GM21619 (cell line): Measurements from ENCODE around the gene CCL28.

ENCODE experiments used
- ATAC-seq: cut with Tn5 transposase; IDR thresholded peaks from one replicate; pipeline ENCODE4 v1.9.1; 2021; ENCODE audit not compliant: unreplicated experiment

CCL28 gene

GRCh38 chr5:43358726-43359125 is 53.5 kb downstream of the CCL28 start:
- no peak for ATAC-seq

GRCh38 chr5:43358301-43358700 is 53.9 kb downstream of the CCL28 start:
- ATAC-seq = no peak

DNA sequence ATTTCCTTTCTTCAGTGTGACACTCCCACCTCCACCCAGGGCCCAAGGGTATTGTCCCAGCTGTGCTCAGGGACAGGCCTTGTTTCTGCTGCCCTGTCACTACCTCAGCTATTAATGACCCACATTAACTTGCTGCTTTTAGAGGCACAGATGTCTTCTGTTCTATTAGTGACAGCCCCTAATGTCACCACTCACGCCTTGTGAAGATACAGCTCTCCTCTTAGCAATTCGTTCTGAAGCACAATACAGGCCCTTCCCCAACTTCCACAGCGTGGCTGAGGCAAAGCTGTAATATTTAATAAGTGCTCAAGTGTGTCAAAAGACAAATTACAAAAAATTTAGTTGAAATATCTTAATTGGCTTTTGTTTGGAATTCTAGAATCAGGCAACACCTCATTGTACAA is 54.3 kb downstream of the CCL28 start:
- no peak for ATAC-seq

GRCh38 chr5:43357067-43357466 is 55.1 kb downstream of the CCL28 start:
- no peak for ATAC-seq

- no peak for ATAC-seq
Observed at GRCh38 chr5:43354774-43355173, 57.4 kb downstream of the CCL28 start.

- no peak for ATAC-seq
Observed at GRCh38 chr5:43353668-43354067, 58.5 kb downstream of the CCL28 start.

DNA sequence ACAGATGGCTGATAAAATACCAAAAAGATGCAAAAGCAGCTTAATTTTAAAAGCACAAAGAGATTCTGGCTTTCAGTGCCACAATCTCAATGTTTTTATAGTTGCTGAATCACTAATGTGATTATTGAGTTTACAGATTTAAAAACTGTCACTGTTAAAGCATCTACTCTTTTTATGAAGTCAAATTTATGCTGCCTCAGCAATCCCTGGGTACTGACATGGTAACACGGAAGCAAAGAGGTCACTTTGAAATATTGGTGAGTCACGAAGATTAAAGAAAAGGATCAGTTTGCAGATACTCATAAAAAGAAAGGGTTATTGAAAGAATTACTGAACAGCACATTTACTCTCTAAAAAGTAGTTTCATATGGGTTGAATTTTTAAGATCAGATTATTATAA is 59.3 kb downstream of the CCL28 start:
- ATAC-seq = no peak

- ATAC-seq = no peak
Observed at GRCh38 chr5:43352131-43352530, 60.1 kb downstream of the CCL28 start.

DNA sequence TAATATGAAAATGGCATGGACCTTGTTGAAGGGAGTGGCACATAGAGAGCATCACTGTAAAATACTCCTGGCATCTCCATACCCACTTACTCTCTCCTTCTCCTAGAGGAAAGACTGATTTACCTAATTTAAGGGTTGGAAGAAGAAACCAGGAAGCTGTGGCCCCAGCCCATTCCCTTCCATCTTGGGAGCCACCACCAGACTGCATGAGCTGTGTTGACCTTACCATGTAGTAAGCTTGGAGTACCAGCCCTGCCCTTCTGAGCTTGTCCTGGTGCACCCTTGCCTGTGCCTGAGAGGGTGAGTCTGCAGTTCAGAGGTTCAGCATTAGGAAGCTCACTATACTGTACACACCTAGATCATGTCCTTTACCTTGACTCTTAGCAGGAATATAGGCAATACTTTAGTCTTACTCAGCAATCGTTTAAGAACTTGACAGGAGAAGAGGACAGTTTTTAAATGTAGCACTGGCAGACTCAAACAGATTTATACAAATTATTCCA is 63.3 kb downstream of the CCL28 start:
- ATAC-seq = no peak

DNA sequence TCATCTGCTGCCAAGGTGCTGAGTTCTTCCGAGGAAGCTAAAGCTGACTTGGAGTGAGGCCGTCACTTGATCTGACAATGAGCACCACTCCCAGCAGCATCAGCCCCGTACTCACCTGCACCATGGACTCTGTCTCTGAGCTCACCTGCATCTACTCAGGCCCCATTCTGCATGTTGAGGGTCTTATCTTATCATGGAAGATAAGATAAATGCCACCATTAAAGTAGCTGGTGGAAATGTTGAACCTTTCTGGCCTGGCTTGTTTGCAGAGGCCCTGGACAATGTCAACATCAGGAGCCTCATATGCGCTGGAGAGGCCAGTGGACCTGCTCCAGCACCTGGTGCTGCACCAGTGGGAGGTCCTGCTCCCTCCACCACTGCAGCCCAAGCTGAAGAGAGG is 64.0 kb downstream of the CCL28 start:
- no peak for ATAC-seq

GRCh38 chr5:43338862-43339261 is 73.3 kb downstream of the CCL28 start:
- ATAC-seq = no peak

- ATAC-seq = no peak
Observed at GRCh38 chr5:43336159-43336558, 76.0 kb downstream of the CCL28 start.

DNA sequence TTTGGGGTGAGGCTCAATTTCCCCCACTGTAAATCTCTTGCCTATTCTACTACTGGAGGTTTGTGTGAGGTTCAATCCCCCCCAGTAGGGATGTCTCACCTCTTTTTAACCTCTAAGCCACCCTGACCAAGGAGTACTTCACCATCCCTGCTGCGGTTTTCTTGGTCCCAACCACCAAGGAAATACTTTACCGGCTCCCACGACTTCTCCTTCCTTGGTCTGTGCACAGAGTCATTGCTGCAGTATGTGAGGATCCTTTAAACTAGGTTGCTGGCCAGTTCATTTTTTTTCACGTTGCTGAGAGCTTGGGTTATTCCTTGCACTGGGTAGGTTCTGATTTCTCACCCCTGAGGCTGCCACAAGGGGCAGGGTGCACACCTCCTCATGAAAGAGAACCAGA is 76.5 kb downstream of the CCL28 start:
- ATAC-seq = no peak

- ATAC-seq = no peak
Observed at GRCh38 chr5:43332401-43332800, 79.8 kb downstream of the CCL28 start.
